NB4 (cell line): ENCODE measurements around the gene EP300.

Source experiments
- DNase-seq: peaks from one replicate; pipeline ENCODE4 v3.0.0; 2010; ENCODE audit warnings: low read depth
- H3K4me3 ChIP-seq: one replicate; pipeline ENCODE4 v1.5.1; 2011; ENCODE audit warnings: mild to moderate bottlenecking, low read depth, low read length, moderate library complexity
- MYC ChIP-seq: IDR thresholded peaks from 2 replicates; pipeline ENCODE4 v1.6.1; 2011; ENCODE audit warnings: low read depth, low read length
- POLR2A ChIP-seq: IDR thresholded peaks from 2 replicates; pipeline ENCODE4 v1.6.1; 2011; ENCODE audit warnings: mild to moderate bottlenecking; ENCODE audit not compliant: insufficient read length; ENCODE audit errors: extremely low read depth
- TF ChIP-seq, protein P1 (sequence below): IDR thresholded peaks from one replicate; pipeline ENCODE4 v1.5.1; 2012; ENCODE audit warnings: low read depth, low read length
- TF ChIP-seq, protein P2 (sequence below): IDR thresholded peaks from 2 replicates; pipeline ENCODE4 v1.6.1; 2011; ENCODE audit warnings: low read depth, low read length

EP300 gene

GRCh38 chr22:41110968-41111367 lies 18.6 kb downstream of the EP300 start:
- no peak for DNase-seq
- TF ChIP-seq MYC (no peak), POLR2A (no peak)
- TF ChIP-seq, protein P1, sequence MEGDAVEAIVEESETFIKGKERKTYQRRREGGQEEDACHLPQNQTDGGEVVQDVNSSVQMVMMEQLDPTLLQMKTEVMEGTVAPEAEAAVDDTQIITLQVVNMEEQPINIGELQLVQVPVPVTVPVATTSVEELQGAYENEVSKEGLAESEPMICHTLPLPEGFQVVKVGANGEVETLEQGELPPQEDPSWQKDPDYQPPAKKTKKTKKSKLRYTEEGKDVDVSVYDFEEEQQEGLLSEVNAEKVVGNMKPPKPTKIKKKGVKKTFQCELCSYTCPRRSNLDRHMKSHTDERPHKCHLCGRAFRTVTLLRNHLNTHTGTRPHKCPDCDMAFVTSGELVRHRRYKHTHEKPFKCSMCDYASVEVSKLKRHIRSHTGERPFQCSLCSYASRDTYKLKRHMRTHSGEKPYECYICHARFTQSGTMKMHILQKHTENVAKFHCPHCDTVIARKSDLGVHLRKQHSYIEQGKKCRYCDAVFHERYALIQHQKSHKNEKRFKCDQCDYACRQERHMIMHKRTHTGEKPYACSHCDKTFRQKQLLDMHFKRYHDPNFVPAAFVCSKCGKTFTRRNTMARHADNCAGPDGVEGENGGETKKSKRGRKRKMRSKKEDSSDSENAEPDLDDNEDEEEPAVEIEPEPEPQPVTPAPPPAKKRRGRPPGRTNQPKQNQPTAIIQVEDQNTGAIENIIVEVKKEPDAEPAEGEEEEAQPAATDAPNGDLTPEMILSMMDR: no peak
- TF ChIP-seq, protein P2, sequence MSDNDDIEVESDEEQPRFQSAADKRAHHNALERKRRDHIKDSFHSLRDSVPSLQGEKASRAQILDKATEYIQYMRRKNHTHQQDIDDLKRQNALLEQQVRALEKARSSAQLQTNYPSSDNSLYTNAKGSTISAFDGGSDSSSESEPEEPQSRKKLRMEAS: no peak
- no peak overlapping the region for H3K4me3 ChIP-seq

DNA sequence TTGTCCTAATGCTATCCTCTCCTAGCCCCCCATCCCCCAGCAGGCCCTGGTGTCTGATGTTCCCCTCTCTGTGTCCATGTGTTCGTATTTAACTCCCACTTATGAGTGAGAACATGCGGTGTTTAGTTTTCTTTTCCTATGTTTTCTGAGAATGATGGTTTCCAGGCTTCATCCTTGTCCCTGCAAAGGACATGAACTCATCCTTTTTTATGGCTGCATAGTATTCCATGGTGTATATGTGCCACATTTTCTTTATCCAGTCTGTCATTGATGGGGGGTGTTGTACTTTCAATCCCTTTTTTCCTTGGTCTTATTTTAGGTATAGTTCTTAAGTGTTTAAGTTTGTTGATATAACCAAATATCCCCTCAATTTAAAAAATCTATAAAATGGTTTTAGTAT lies 23.9 kb downstream of the EP300 start:
- TF ChIP-seq MYC: no peak
- no peak for TF ChIP-seq POLR2A
- TF ChIP-seq, protein P1: no peak
- TF ChIP-seq, protein P2: no peak
- H3K4me3 ChIP-seq: no peak overlapping the region
- DNase-seq: no peak

DNA sequence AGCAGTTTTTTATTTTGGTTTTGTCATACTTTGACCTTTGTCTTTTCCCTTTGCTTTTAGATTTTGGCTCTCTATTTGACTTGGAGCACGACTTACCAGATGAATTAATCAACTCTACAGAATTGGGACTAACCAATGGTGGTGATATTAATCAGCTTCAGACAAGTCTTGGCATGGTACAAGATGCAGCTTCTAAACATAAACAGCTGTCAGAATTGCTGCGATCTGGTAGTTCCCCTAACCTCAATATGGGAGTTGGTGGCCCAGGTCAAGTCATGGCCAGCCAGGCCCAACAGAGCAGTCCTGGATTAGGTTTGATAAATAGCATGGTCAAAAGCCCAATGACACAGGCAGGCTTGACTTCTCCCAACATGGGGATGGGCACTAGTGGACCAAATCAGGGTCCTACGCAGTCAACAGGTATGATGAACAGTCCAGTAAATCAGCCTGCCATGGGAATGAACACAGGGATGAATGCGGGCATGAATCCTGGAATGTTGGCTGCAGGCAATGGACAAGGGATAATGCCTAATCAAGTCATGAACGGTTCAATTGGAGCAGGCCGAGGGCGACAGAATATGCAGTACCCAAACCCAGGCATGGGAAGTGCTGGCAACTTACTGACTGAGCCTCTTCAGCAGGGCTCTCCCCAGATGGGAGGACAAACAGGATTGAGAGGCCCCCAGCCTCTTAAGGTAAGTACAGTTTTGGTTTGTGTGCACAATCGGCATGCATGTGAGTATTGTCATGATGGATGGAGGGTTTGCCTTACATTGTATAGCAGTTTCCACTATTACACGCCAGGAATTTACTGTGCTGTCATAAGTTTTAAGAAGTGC lies 25.0 kb downstream of the EP300 start:
- no peak overlapping the region for H3K4me3 ChIP-seq
- TF ChIP-seq MYC (no peak), POLR2A (no peak)
- TF ChIP-seq, protein P1: no peak
- TF ChIP-seq, protein P2: no peak
- DNase-seq: no peak

GRCh38 chr22:41123151-41123550 lies 30.8 kb downstream of the EP300 start:
- TF ChIP-seq, protein P2: no peak
- TF ChIP-seq POLR2A (no peak), MYC (no peak)
- TF ChIP-seq, protein P1: no peak
- DNase-seq: no peak
- no peak overlapping the region for H3K4me3 ChIP-seq

- no peak overlapping the region for H3K4me3 ChIP-seq
- TF ChIP-seq, protein P1: no peak
- TF ChIP-seq MYC (no peak), POLR2A (no peak)
- TF ChIP-seq, protein P2: no peak
- no peak for DNase-seq
Observed at GRCh38 chr22:41124086-41124485, 31.7 kb downstream of the EP300 start.
